Fibroblast of lung (primary cell): ENCODE data around the gene KTI12.

ENCODE experiments used
- CTCF ChIP-seq, 2 donors: IDR thresholded peaks in 1 of 2; conservative IDR thresholded peaks in 1 of 2; 1 replicate in 1 of 2; 2 replicates in 1 of 2; pipeline ENCODE4 v1.5.1; 2011 to 2012; ENCODE audit warnings: low read length in 2 of 2, control low read depth in 1 of 2, inconsistent platforms in 1 of 2, low read depth in 1 of 2, mild to moderate bottlenecking in 1 of 2
- EZH2 ChIP-seq: IDR thresholded peaks from 2 replicates; pipeline ENCODE4 v1.5.1; 2012; ENCODE audit warnings: low read length, control low read depth, mild to moderate bottlenecking; ENCODE audit errors: missing control alignments

- no peak for TF ChIP-seq CTCF (conservative IDR thresholded peaks at IDR 0.05 in 1 of 2, IDR thresholded peaks at IDR 0.05 in 1 of 2; ENCODE audit: low read depth in 1 of 2, low read length in 2 of 2)
- TF ChIP-seq EZH2: no peak
Measured at GRCh38 chr1:52041551-52042185, 8.1 kb upstream of the KTI12 start.
